ENCODE data around the gene ADSS2.

- TF ChIP-seq, protein P1, sequence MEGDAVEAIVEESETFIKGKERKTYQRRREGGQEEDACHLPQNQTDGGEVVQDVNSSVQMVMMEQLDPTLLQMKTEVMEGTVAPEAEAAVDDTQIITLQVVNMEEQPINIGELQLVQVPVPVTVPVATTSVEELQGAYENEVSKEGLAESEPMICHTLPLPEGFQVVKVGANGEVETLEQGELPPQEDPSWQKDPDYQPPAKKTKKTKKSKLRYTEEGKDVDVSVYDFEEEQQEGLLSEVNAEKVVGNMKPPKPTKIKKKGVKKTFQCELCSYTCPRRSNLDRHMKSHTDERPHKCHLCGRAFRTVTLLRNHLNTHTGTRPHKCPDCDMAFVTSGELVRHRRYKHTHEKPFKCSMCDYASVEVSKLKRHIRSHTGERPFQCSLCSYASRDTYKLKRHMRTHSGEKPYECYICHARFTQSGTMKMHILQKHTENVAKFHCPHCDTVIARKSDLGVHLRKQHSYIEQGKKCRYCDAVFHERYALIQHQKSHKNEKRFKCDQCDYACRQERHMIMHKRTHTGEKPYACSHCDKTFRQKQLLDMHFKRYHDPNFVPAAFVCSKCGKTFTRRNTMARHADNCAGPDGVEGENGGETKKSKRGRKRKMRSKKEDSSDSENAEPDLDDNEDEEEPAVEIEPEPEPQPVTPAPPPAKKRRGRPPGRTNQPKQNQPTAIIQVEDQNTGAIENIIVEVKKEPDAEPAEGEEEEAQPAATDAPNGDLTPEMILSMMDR (IDR thresholded peaks at IDR 0.05) = no peak
- TF ChIP-seq POLR2A (IDR thresholded peaks at IDR 0.05) = no peak
Observed at GRCh38 chr1:244384066-244384465, 67.6 kb downstream of the ADSS2 start.
